NK-92 (cell line): ENCODE results near the gene SLC35F6.

Experiments used
- DNase-seq: peaks from one replicate; lab custom pipeline; 2025; ENCODE audit not compliant: unreplicated experiment; lab: John Stamatoyannopoulos, UW

The SLC35F6 gene

DNA sequence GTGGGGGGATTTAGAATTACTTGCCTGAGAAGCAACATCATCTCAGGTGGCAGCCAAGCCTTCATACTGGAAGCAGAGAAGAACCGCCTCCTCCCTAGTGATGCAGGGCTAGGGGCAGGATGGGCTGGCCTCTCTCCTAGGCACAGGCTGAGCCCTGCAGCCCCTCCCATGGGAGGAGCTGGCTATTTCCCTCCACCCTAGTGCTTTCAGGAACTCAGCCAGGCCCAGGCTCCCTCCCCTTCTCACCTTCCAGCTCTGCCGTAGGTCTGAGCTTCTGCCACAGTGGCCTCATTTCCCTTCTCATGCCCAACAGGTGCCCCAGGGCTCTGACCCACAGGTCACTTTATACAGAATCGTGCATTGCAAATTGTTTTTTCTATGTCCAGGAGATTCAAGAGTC lies 52.8 kb downstream of the SLC35F6 start:
- DNase-seq, result no peak

DNA sequence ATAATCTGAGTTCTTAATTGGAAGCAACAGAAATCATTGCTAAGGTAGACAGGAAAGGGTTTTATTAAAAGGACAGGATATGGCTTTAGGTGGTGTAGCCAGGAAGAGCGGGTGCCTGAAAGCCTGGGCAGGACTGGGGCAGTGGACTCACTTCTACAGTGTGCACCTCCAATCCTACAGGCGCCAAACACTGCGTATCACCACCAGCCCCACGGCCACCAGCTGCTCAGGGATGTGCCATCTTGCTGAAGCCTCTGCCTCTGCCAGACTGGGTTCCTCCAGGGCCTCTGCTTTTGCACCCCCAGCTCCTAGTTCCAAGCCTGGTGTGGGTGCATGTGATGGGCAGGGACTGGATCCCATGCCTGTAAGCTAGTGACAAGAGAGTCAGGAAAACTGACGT lies 54.2 kb downstream of the SLC35F6 start:
- no peak for DNase-seq

DNA sequence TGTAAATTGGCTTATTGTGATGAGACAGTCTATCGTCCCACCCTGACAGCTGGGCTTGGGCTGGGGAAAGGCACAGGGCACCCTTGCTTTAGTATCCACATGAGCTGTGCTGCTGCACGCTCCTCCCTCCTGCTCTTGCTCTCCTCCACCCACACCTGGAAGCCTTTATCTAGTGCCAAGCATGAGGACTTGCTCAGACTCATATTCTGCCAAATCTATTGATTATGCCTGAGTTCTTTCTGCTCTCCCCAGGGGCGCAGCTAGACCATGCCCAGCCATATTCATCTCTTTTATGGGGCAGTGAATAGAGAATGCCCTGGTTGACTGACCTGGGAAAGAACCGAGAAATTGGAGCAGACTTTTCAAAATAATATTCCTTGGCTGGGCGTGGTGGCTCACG lies 54.9 kb downstream of the SLC35F6 start:
- no peak for DNase-seq

DNA sequence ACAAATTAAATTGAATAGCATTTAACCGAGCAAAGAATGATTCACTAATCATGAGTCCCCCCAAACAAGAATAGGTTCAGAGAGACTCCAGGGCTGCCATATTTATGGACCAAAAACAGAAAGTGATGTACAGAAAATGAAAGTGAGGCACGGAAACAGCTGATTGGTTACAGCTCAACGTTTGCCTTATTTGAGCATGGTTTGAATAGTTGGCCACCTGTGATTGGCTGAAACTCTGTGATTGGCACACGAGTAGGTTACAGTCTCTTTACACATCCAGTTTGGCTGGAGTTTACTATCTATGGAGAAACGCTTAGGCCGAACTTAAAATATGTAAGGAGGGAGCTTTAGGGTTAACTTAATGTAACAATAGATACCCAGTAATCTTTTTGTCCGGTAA lies 56.8 kb downstream of the SLC35F6 start:
- no peak for DNase-seq

DNA sequence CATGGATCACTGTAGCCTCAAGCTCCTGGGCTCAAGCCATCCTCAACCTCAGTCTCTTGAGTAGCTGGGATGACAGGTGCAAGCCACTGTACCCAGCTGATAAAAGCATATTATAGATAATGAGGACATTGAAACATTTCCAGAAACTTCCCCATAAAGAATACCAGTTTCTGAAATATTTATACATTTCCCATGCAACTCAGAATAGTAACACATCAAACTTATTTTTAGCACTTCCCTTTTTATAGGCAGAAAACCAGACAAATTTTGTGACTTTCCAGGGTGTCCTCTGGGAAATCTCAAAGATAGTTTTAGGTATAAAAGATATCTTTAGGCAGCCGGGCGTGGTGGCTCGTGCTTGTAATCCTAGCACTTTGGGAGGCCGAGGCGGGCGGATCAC lies 58.8 kb downstream of the SLC35F6 start:
- DNase-seq, result no peak
